Activated CD8-positive, alpha-beta memory T cell treated with anti-CD3 and anti-CD28 coated beads, Interleukin-2, amount 10 ng/mL, durations not matched to agents 7 days and 5 days (primary cell): Measurements from ENCODE around the gene NKD1. TPM values are rescaled to one million over a fixed set of nuclear protein-coding genes. Genes with fewer than 3 reads are reported as not detected.

Experiments used
- ATAC-seq: fragments of 150-1000 bp; cut with Tn5 transposase; one replicate; pipeline ENCODE4 v1.10.0; 2021; ENCODE audit warnings: moderate library complexity
- CTCF ChIA-PET: fragments of 350-600 bp; sonication (Branson Sonifier 250); formaldehyde crosslinking; loops from one replicate; lab custom pipeline; 2021; ENCODE audit warnings: antibody characterized with exemption; lab: Charles Lee
- DNase-seq: peaks from one replicate; pipeline ENCODE4 v3.0.0-alpha.2; 2020
- H3K27ac Mint-ChIP-seq: one replicate; pipeline ENCODE4 v1.8.0; 2021; ENCODE audit warnings: mild to moderate bottlenecking, mixed read lengths
- H3K27me3 Mint-ChIP-seq: one replicate; pipeline ENCODE4 v1.8.0; 2021; ENCODE audit warnings: mixed read lengths
- H3K36me3 Mint-ChIP-seq: one replicate; pipeline ENCODE4 v1.8.0; 2021; ENCODE audit warnings: mild to moderate bottlenecking, mixed read lengths
- H3K4me1 Mint-ChIP-seq: one replicate; pipeline ENCODE4 v1.8.0; 2021; ENCODE audit warnings: mixed read lengths
- H3K4me3 Mint-ChIP-seq: one replicate; pipeline ENCODE4 v1.8.0; 2021; ENCODE audit warnings: mild to moderate bottlenecking, moderate library complexity, mixed read lengths
- H3K9me3 Mint-ChIP-seq: one replicate; pipeline ENCODE4 v1.8.0; 2022; ENCODE audit warnings: low read depth, mixed read lengths
- total RNA-seq, 2 experiments: library from RNA; stranded (reverse); gene quantifications; one replicate each; pipeline ENCODE4 v1.2.3, GENCODE V29; 2021

NKD1 gene
- total RNA-seq, 2 experiments from 2014 or later: 0.33 to 2.1 TPM

- Mint-ChIP-seq H3K36me3 (no peaks in the 10 kb centered on the region), H3K4me1 (peaks cover 5% of the 10 kb centered on the region), H3K9me3 (no peaks in the 10 kb centered on the region), H3K27ac (no peak overlapping the region), H3K4me3 (no peak overlapping the region), H3K27me3 (no peaks in the 10 kb centered on the region)
- ATAC-seq (no peak), DNase-seq (no peak)
- CTCF ChIA-PET: interaction anchor here (1.2 kb wide), 1 partner anchor 206 kb away, joined by 3 read pairs; no protein-coding TSS in a partner anchor
Measured at GRCh38 chr16:50600582-50601283, 52.5 kb downstream of the NKD1 start.

- DNase-seq: no peak
- Mint-ChIP-seq H3K36me3 (no peaks in the 10 kb centered on the region), H3K9me3 (no peaks in the 10 kb centered on the region), H3K4me1 (peaks cover 3% of the 10 kb centered on the region), H3K27me3 (no peaks in the 10 kb centered on the region), H3K27ac (no peak overlapping the region), H3K4me3 (no peak overlapping the region)
- no peak for ATAC-seq
- CTCF ChIA-PET: interaction anchor here (1.2 kb wide), 1 partner anchor 205 kb away, joined by 3 read pairs; no protein-coding TSS in a partner anchor
Measured at GRCh38 chr16:50601341-50601740, 53.1 kb downstream of the NKD1 start.

GRCh38 chr16:50602126-50602525, 53.9 kb downstream of the NKD1 start:
- Mint-ChIP-seq H3K27me3 (no peaks in the 10 kb centered on the region), H3K36me3 (no peaks in the 10 kb centered on the region), H3K4me3 (no peak overlapping the region), H3K27ac (no peak overlapping the region), H3K9me3 (no peaks in the 10 kb centered on the region), H3K4me1 (peaks cover 3% of the 10 kb centered on the region)
- DNase-seq (no peak), ATAC-seq (no peak)
- CTCF ChIA-PET: no interaction called here

GRCh38 chr16:50602531-50603205, 54.5 kb downstream of the NKD1 start:
- Mint-ChIP-seq H3K4me1 (peaks cover 3% of the 10 kb centered on the region), H3K4me3 (no peak overlapping the region), H3K27ac (no peak overlapping the region), H3K36me3 (no peaks in the 10 kb centered on the region), H3K27me3 (no peaks in the 10 kb centered on the region), H3K9me3 (no peaks in the 10 kb centered on the region)
- DNase-seq: no peak
- ATAC-seq: no peak
- CTCF ChIA-PET: no interaction called here

GRCh38 chr16:50603206-50604064, 55.2 kb downstream of the NKD1 start:
- H3K27ac Mint-ChIP-seq: no peak overlapping the region
- CTCF ChIA-PET: no interaction called here
- DNase-seq (no peak), ATAC-seq (no peak)
- peaks cover 3% of the 10 kb centered on the region for H3K4me1 Mint-ChIP-seq
- H3K27me3 Mint-ChIP-seq: no peaks in the 10 kb centered on the region
- no peaks in the 10 kb centered on the region for H3K9me3 Mint-ChIP-seq
- no peak overlapping the region for H3K4me3 Mint-ChIP-seq
- no peaks in the 10 kb centered on the region for H3K36me3 Mint-ChIP-seq

GRCh38 chr16:50604065-50604418, 55.8 kb downstream of the NKD1 start:
- Mint-ChIP-seq H3K27me3 (no peaks in the 10 kb centered on the region), H3K4me1 (peaks cover 3% of the 10 kb centered on the region), H3K4me3 (no peak overlapping the region), H3K36me3 (no peaks in the 10 kb centered on the region), H3K9me3 (no peaks in the 10 kb centered on the region), H3K27ac (no peak overlapping the region)
- DNase-seq: no peak
- no peak for ATAC-seq
- CTCF ChIA-PET: no interaction called here

GRCh38 chr16:50604610-50605009, 56.4 kb downstream of the NKD1 start:
- DNase-seq (no peak), ATAC-seq (no peak)
- CTCF ChIA-PET: no interaction called here
- Mint-ChIP-seq H3K4me1 (peaks cover 3% of the 10 kb centered on the region), H3K27me3 (no peaks in the 10 kb centered on the region), H3K4me3 (no peak overlapping the region), H3K36me3 (no peaks in the 10 kb centered on the region), H3K27ac (no peak overlapping the region), H3K9me3 (no peaks in the 10 kb centered on the region)

GRCh38 chr16:50605733-50606430, 57.7 kb downstream of the NKD1 start:
- no peaks in the 10 kb centered on the region for H3K27me3 Mint-ChIP-seq
- CTCF ChIA-PET: interaction anchor here (1.3 to 1.6 kb wide), 2 partner anchors 95 to 201 kb away, joined by 3 to 5 read pairs; no protein-coding TSS in a partner anchor
- H3K4me1 Mint-ChIP-seq: peaks cover 3% of the 10 kb centered on the region
- ATAC-seq (no peak), DNase-seq (no peak)
- H3K9me3 Mint-ChIP-seq: no peaks in the 10 kb centered on the region
- no peak overlapping the region for H3K4me3 Mint-ChIP-seq
- no peak overlapping the region for H3K27ac Mint-ChIP-seq
- no peaks in the 10 kb centered on the region for H3K36me3 Mint-ChIP-seq

GRCh38 chr16:50606431-50607050, 58.3 kb downstream of the NKD1 start:
- no peaks in the 10 kb centered on the region for H3K36me3 Mint-ChIP-seq
- H3K4me1 Mint-ChIP-seq: peaks cover 4% of the 10 kb centered on the region
- ATAC-seq (no peak), DNase-seq (no peak)
- no peaks in the 10 kb centered on the region for H3K9me3 Mint-ChIP-seq
- no peaks in the 10 kb centered on the region for H3K27me3 Mint-ChIP-seq
- no peak overlapping the region for H3K4me3 Mint-ChIP-seq
- H3K27ac Mint-ChIP-seq: no peak overlapping the region
- CTCF ChIA-PET: interaction anchor here (1.3 to 1.6 kb wide), 2 partner anchors 96 to 200 kb away, joined by 3 to 5 read pairs; no protein-coding TSS in a partner anchor

GRCh38 chr16:50607051-50607431, 58.8 kb downstream of the NKD1 start:
- H3K36me3 Mint-ChIP-seq: no peaks in the 10 kb centered on the region
- ATAC-seq (no peak), DNase-seq (no peak)
- peaks cover 7% of the 10 kb centered on the region for H3K4me1 Mint-ChIP-seq
- H3K27me3 Mint-ChIP-seq: no peaks in the 10 kb centered on the region
- no peak overlapping the region for H3K27ac Mint-ChIP-seq
- no peaks in the 10 kb centered on the region for H3K9me3 Mint-ChIP-seq
- CTCF ChIA-PET: interaction anchor here (1.3 to 1.6 kb wide), 2 partner anchors 96 to 200 kb away, joined by 3 to 5 read pairs; no protein-coding TSS in a partner anchor
- no peak overlapping the region for H3K4me3 Mint-ChIP-seq

- CTCF ChIA-PET: interaction anchor here (1.6 kb wide), 1 partner anchor 199 kb away, joined by 5 read pairs; no protein-coding TSS in a partner anchor
- Mint-ChIP-seq H3K27ac (no peak overlapping the region), H3K4me1 (peaks cover 6% of the 10 kb centered on the region), H3K4me3 (no peak overlapping the region), H3K9me3 (no peaks in the 10 kb centered on the region), H3K36me3 (no peaks in the 10 kb centered on the region), H3K27me3 (no peaks in the 10 kb centered on the region)
- ATAC-seq (no peak), DNase-seq (no peak)
Measured at GRCh38 chr16:50607447-50607846, 59.3 kb downstream of the NKD1 start.

- Mint-ChIP-seq H3K4me3 (no peak overlapping the region), H3K27me3 (no peaks in the 10 kb centered on the region), H3K27ac (no peak overlapping the region), H3K36me3 (no peaks in the 10 kb centered on the region), H3K9me3 (no peaks in the 10 kb centered on the region), H3K4me1 (peaks cover 3% of the 10 kb centered on the region)
- DNase-seq (no peak), ATAC-seq (no peak)
- CTCF ChIA-PET: no interaction called here
Measured at GRCh38 chr16:50607970-50608557, 59.9 kb downstream of the NKD1 start.
